IMR-90 (cell line): Measurements from ENCODE around the gene BRIP1. TPM values are rescaled to one million over a fixed set of nuclear protein-coding genes. Genes with fewer than 3 reads are reported as not detected.

Experiments
- ATAC-seq: fragments of 200-7000 bp; cut with Tn5 transposase; 2 replicates; pipeline ENCODE4 v1.9.1; 2020; ENCODE audit warnings: low read depth, mild to moderate bottlenecking, moderate library complexity
- BruUV-seq: library from RNA; stranded (reverse); fragments of 400-500 nt; replicated peaks from 2 replicates; lab custom pipeline; 2021; lab: Mats Ljungman, UMichigan
- CTCF ChIA-PET: fragments of 300-600 bp; formaldehyde crosslinking; extraction: SDS; loops from one replicate; lab custom pipeline; 2021; ENCODE audit warnings: antibody characterized with exemption; lab: Yijun Ruan, JAX
- POLR2A ChIA-PET: fragments of 300-600 bp; sonication (Branson Sonifier 250); formaldehyde crosslinking; loops from one replicate; lab custom pipeline; 2022; ENCODE audit warnings: antibody characterized with exemption; ENCODE audit not compliant: unreplicated experiment; lab: Charles Lee
- DNase-seq: peaks from one replicate; pipeline ENCODE4 v3.0.0; 2013
- H2AFZ ChIP-seq: replicated peaks from 2 replicates; pipeline ENCODE3; 2013; ENCODE audit warnings: low read length, mild to moderate bottlenecking; ENCODE audit not compliant: poor library complexity
- H2AK5ac ChIP-seq: 2 replicates; pipeline ENCODE4 v1.6.1; 2013; ENCODE audit warnings: low read depth, low read length, inconsistent platforms
- H2AK9ac ChIP-seq: replicated peaks from 2 replicates; pipeline ENCODE3; 2013; ENCODE audit warnings: mild to moderate bottlenecking, low read depth, low read length, moderate library complexity; ENCODE audit not compliant: poor library complexity
- H2BK120ac ChIP-seq: 2 replicates; pipeline ENCODE4 v1.6.1; 2013; ENCODE audit warnings: low read depth, low read length, inconsistent platforms
- H2BK15ac ChIP-seq: 3 replicates; pipeline ENCODE4 v1.6.1; 2013; ENCODE audit warnings: low read depth, low read length, inconsistent platforms
- H2BK20ac ChIP-seq: 2 replicates; pipeline ENCODE4 v1.6.1; 2013; ENCODE audit warnings: low read depth, mild to moderate bottlenecking, inconsistent platforms, low read length, moderate library complexity
- H2BK5ac ChIP-seq: 2 replicates; pipeline ENCODE4 v1.6.1; 2013; ENCODE audit warnings: mild to moderate bottlenecking, low read depth, low read length, inconsistent platforms; ENCODE audit not compliant: poor library complexity, severe bottlenecking
- H3K14ac ChIP-seq: replicated peaks from 2 replicates; pipeline ENCODE4 v1.6.1; 2013; ENCODE audit warnings: low read depth, low read length, inconsistent platforms
- H3K18ac ChIP-seq: 2 replicates; pipeline ENCODE4 v1.6.1; 2013; ENCODE audit warnings: low read depth, low read length, control low read depth
- H3K23ac ChIP-seq: 2 replicates; pipeline ENCODE4 v1.6.1; 2013; ENCODE audit warnings: low read depth, low read length, inconsistent platforms
- H3K27ac ChIP-seq: 2 replicates; pipeline ENCODE4 v1.5.1; 2013; ENCODE audit warnings: mild to moderate bottlenecking, control low read depth, low read length; ENCODE audit not compliant: insufficient read depth
- H3K27me3 ChIP-seq: 2 replicates; pipeline ENCODE4 v1.6.1; 2013; ENCODE audit warnings: low read length; ENCODE audit not compliant: control insufficient read depth, insufficient read depth
- H3K36me3 ChIP-seq: 2 replicates; pipeline ENCODE4 v1.6.1; 2013; ENCODE audit warnings: low read length, mixed read lengths; ENCODE audit not compliant: control insufficient read depth, insufficient read depth
- H3K4ac ChIP-seq: 2 replicates; pipeline ENCODE4 v1.6.1; 2013; ENCODE audit warnings: low read depth, low read length, inconsistent platforms
- H3K4me1 ChIP-seq: 2 replicates; pipeline ENCODE4 v1.6.1; 2013; ENCODE audit warnings: low read length, mixed read lengths; ENCODE audit not compliant: control insufficient read depth, insufficient read depth
- H3K4me2 ChIP-seq: 2 replicates; pipeline ENCODE4 v1.6.1; 2013; ENCODE audit warnings: low read depth, mild to moderate bottlenecking, control low read depth, low read length, moderate library complexity
- H3K4me3 ChIP-seq: 2 replicates; pipeline ENCODE4 v1.5.1; 2013; ENCODE audit warnings: low read depth, mild to moderate bottlenecking, control low read depth, low read length, moderate library complexity; ENCODE audit not compliant: insufficient read depth
- H3K56ac ChIP-seq: 2 replicates; pipeline ENCODE4 v1.6.1; 2013; ENCODE audit warnings: low read length, inconsistent platforms; ENCODE audit not compliant: insufficient read depth; ENCODE audit errors: extremely low read depth
- H3K79me1 ChIP-seq, 2 experiments: 2 replicates each; pipeline ENCODE4 v1.6.1; 2013; ENCODE audit warnings: low read length in 2 of 2, inconsistent platforms in 1 of 2, low read depth in 1 of 2
- H3K9ac ChIP-seq: 2 replicates; pipeline ENCODE4 v1.6.1; 2013; ENCODE audit warnings: low read depth, low read length, control low read depth
- H3K9me1 ChIP-seq: 2 replicates; pipeline ENCODE4 v1.6.1; 2013; ENCODE audit warnings: low read length, inconsistent platforms; ENCODE audit not compliant: insufficient read depth
- H3K9me3 ChIP-seq: 2 replicates; pipeline ENCODE4 v1.6.1; 2013; ENCODE audit warnings: low read length; ENCODE audit not compliant: control insufficient read depth, insufficient read depth
- H4K20me1 ChIP-seq: 2 replicates; pipeline ENCODE4 v1.6.1; 2013; ENCODE audit warnings: low read length, inconsistent platforms; ENCODE audit not compliant: insufficient read depth
- H4K5ac ChIP-seq: 2 replicates; pipeline ENCODE4 v1.6.1; 2013; ENCODE audit warnings: mild to moderate bottlenecking, low read depth, low read length, control low read depth
- H4K8ac ChIP-seq, 2 experiments: 2 replicates each; pipeline ENCODE4 v1.6.1; 2013; ENCODE audit warnings: low read depth in 2 of 2, low read length in 2 of 2, control low read depth in 1 of 2, inconsistent platforms in 1 of 2
- H4K91ac ChIP-seq: 2 replicates; pipeline ENCODE4 v1.6.1; 2013; ENCODE audit warnings: low read depth, low read length, inconsistent platforms; ENCODE audit not compliant: insufficient read depth
- BHLHE40 ChIP-seq: fragments of 150-350 bp; IDR thresholded peaks from 2 replicates; pipeline ENCODE4 v1.6.1; 2016; ENCODE audit warnings: mild to moderate bottlenecking, low read depth, low read length
- CEBPB ChIP-seq: IDR thresholded peaks from 2 replicates; pipeline ENCODE4 v1.6.1; 2012; ENCODE audit warnings: low read depth, low read length, improper control_type of control experiment
- CHD1 ChIP-seq: IDR thresholded peaks from 2 replicates; pipeline ENCODE4 v1.6.1; 2012; ENCODE audit warnings: low read depth, low read length, improper control_type of control experiment
- FOS ChIP-seq: fragments of 150-350 bp; IDR thresholded peaks from 2 replicates; pipeline ENCODE4 v1.6.1; 2016; ENCODE audit warnings: low read depth, low read length
- MAFK ChIP-seq: IDR thresholded peaks from 2 replicates; pipeline ENCODE4 v1.6.1; 2012; ENCODE audit warnings: low read depth, low read length, improper control_type of control experiment
- MAZ ChIP-seq: IDR thresholded peaks from 2 replicates; pipeline ENCODE4 v1.6.1; 2012; ENCODE audit warnings: low read depth, mild to moderate bottlenecking, low read length, improper control_type of control experiment, moderate library complexity, borderline replicate concordance
- NFE2L2 ChIP-seq: fragments of 150-350 bp; IDR thresholded peaks from 2 replicates; pipeline ENCODE4 v1.6.1; 2016; ENCODE audit warnings: low read depth, mild to moderate bottlenecking, low read length
- POLR2A ChIP-seq: IDR thresholded peaks from 2 replicates; pipeline ENCODE4 v1.6.1; 2012; ENCODE audit warnings: mild to moderate bottlenecking, low read depth, low read length
- RCOR1 ChIP-seq: IDR thresholded peaks from 2 replicates; pipeline ENCODE4 v1.6.1; 2012; ENCODE audit warnings: mild to moderate bottlenecking, low read length, improper control_type of control experiment; ENCODE audit not compliant: insufficient replicate concordance
- RFX5 ChIP-seq: IDR thresholded peaks from 2 replicates; pipeline ENCODE4 v1.8.0; 2012; ENCODE audit warnings: low read depth, mild to moderate bottlenecking, low read length, moderate library complexity
- SMC3 ChIP-seq: fragments of 150-350 bp; IDR thresholded peaks from 2 replicates; pipeline ENCODE4 v1.6.1; 2016; ENCODE audit warnings: low read depth, mild to moderate bottlenecking, antibody characterized with exemption, low read length, moderate library complexity
- USF2 ChIP-seq: fragments of 150-350 bp; IDR thresholded peaks from 2 replicates; pipeline ENCODE4 v1.6.1; 2017; ENCODE audit warnings: mild to moderate bottlenecking, antibody characterized with exemption, low read length, low read depth
- WGBS, 2 experiments: methylation state at CpG; one replicate each; pipeline versions ENCODE4 v1.1.5 to v1.1.7; 2013; ENCODE audit warnings: missing lambda C conversion rate in 2 of 2; ENCODE audit not compliant: insufficient read length in 1 of 2; ENCODE audit errors: extremely low coverage in 2 of 2; 5-methylcytosine and 5-hydroxymethylcytosine counted together
- dilution Hi-C: fragments of 300-500 bp; cut with HindIII; formaldehyde crosslinking; loops from one replicate; pipeline ENCODE4 v1.14.3; 2018; ENCODE audit warnings: low sequenced_read_pairs; ENCODE audit not compliant: unreplicated experiment
- in situ Hi-C: fragments of 300-500 bp; cut with MboI; formaldehyde crosslinking; loops from 3 replicates; pipeline ENCODE4 v1.14.3; 2019; ENCODE audit warnings: low sequenced_read_pairs, inconsistent platforms, mixed read lengths
- intact Hi-C: fragments of 100-400 bp; cut with micrococcal nuclease; formaldehyde crosslinking; loops from 2 replicates; pipeline ENCODE4 v1.10.0; 2022
- polyA plus RNA-seq, 3 experiments: library from polyadenylated mRNA; depleted of rRNA; stranded (reverse); fragments of >200 nt; gene quantifications; 2 replicates each; pipeline ENCODE4 v1.2.3, GENCODE V29; 2012; ENCODE audit warnings: low replicate concordance in 1 of 3
- total RNA-seq: library from RNA; depleted of rRNA; stranded (reverse); fragments of >200 nt; gene quantifications from 2 replicates; pipeline ENCODE4 v1.2.3, GENCODE V29; 2012
- TF ChIP-seq, protein P1 (sequence below): fragments of 150-350 bp; IDR thresholded peaks from 2 replicates; pipeline ENCODE4 v1.6.1; 2016; ENCODE audit warnings: low read depth, mild to moderate bottlenecking, low read length, moderate library complexity, borderline replicate concordance

BRIP1 gene
- total and polyA plus RNA-seq, 2 of the 4 experiments (the other 2 are of a cell fraction): 6.1 to 19.7 TPM

- in situ Hi-C loops: no loop called here
- Histone ChIP-seq H3K4me3 (no peak overlapping the region), H2BK15ac (no peak overlapping the region), H4K91ac (no peak overlapping the region), H3K4ac (no peak overlapping the region), H3K18ac (no peak overlapping the region), H3K4me2 (no peak overlapping the region), H3K9ac (no peak overlapping the region), H3K9me1 (no peaks in the 10 kb centered on the region), H3K36me3 (peaks cover 1% of the 10 kb centered on the region; the same call in 1 of the 2 replicates), H3K27ac (no peak overlapping the region), H2AK9ac (no peak overlapping the region), H3K56ac (no peak overlapping the region), H3K23ac (no peak overlapping the region), H4K8ac (peak overlapping the region in 1 of 2 experiments; percentile 67; a peak in 1 of 4 replicates), H3K14ac (no peak overlapping the region), H3K79me1 (peaks cover 0 to 6% of the 10 kb centered on the region in 2 experiments; a peak in 1 of 4 replicates), H2BK20ac (no peak overlapping the region), H2BK120ac (no peak overlapping the region), H4K5ac (no peak overlapping the region), H3K4me1 (no peaks in the 10 kb centered on the region), H3K27me3 (no peaks in the 10 kb centered on the region), H3K9me3 (no peaks in the 10 kb centered on the region), H2AK5ac (no peak overlapping the region), H2BK5ac (peak overlapping the region; percentile 36), H4K20me1 (no peaks in the 10 kb centered on the region), H2AFZ (no peak overlapping the region)
- ATAC-seq (no peak), DNase-seq (no peak)
- no CpG with 5 or more reads among the region's 5 CpGs for WGBS, 2 experiments
- ChIA-PET CTCF (no interaction called here), POLR2A (no interaction called here)
- TF ChIP-seq POLR2A (no peak), CHD1 (no peak), BHLHE40 (no peak), FOS (no peak), MAFK (no peak), NFE2L2 (no peak), SMC3 (no peak), RCOR1 (no peak), CEBPB (no peak), USF2 (no peak), MAZ (no peak), RFX5 (no peak)
- TF ChIP-seq, protein P1, sequence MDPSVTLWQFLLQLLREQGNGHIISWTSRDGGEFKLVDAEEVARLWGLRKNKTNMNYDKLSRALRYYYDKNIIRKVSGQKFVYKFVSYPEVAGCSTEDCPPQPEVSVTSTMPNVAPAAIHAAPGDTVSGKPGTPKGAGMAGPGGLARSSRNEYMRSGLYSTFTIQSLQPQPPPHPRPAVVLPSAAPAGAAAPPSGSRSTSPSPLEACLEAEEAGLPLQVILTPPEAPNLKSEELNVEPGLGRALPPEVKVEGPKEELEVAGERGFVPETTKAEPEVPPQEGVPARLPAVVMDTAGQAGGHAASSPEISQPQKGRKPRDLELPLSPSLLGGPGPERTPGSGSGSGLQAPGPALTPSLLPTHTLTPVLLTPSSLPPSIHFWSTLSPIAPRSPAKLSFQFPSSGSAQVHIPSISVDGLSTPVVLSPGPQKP: no peak
- intact Hi-C loops: no loop called here
- no TSS peak for BruUV-seq
- dilution Hi-C loops: no loop called here
Observed at GRCh38 chr17:61786088-61786487, 77.2 kb downstream of the BRIP1 start.
